GM15510 (cell line): ENCODE measurements around the gene SSR2.

Experiments
- POLR2A ChIP-seq: IDR thresholded peaks from 3 replicates; pipeline ENCODE4 v1.6.1; 2011; ENCODE audit warnings: borderline replicate concordance; ENCODE audit not compliant: insufficient read length; ENCODE audit errors: extremely low read depth

SSR2 gene

GRCh38 chr1:155973723-155974122, 47.0 kb downstream of the SSR2 start:
- TF ChIP-seq POLR2A = no peak

DNA sequence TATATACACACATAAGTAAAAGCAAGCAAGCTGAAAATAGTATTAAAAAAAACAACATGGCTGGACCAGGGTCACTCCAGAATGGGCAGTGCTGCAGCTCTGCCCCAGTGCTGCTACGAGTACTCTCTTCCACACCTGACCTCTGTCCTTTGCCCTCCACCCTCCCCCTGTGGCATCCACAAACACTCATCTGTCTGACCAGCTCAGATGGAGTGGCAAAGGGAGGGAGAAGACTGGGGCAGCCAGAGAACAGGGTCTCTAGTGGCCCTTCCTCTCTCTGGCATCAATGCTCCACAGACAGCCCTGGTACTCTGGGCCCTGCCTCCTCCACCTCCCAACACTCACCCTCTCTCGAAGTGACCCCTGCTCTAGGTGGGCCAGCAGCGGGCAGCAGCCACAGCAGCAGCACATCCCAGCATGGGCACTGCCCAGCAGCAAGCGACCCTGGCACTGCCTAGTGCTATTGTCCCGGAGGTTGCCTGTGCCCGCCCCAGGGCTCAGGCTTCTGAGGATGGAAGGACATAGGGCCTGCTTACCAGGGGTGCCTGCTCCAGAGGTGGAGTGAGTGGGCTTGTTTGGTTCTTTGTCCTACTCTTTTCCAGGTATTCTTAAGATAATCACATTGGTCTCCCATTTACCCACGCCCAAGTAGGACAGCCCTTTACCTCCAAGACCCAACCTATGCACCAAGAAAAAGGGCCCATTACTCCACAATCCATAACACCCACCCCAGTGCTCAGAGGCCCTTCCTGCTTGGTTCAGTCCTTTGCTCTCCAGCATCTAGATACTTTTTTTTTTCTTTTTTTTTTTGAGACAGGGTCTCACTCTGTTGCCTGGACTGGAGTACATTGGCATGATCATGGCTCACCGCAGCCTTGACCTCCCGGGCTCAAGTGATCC, 48.6 kb downstream of the SSR2 start:
- TF ChIP-seq POLR2A = no peak

DNA sequence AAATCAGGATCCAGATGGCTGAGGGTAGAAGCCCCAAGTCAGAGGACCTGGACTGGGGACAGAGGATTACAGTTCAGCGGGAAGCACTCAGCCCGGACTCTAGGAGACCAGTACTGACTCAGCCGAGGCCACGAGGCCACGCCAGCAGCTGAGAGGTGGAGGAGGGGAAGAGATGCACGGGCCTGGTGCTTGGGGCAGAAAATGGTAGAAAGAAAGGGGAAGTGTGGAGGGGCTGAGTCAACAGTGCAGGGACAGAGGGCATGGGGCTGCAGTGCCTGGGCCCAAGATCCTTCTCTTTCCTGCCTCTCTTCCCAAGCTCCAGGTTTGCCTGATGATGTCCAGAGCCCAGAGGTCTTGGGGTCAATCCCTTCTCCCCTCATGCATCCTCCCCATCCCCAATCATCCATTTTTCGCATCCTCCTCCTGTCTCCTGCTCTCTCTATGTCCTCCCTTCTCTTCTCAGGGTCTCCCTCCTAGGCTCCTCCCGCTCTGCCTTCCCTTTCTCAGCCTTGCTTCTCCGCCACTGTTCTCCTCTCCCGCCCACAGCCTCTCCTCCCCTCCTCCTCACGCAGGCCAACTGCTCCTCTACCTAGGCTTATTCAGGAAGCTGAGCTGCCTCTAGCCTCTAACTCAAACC, 50.1 kb downstream of the SSR2 start:
- no peak for TF ChIP-seq POLR2A

GRCh38 chr1:155969377-155969791, 51.4 kb downstream of the SSR2 start:
- no peak for TF ChIP-seq POLR2A

- no peak for TF ChIP-seq POLR2A
Observed at GRCh38 chr1:155968670-155969069, 52.1 kb downstream of the SSR2 start.

DNA sequence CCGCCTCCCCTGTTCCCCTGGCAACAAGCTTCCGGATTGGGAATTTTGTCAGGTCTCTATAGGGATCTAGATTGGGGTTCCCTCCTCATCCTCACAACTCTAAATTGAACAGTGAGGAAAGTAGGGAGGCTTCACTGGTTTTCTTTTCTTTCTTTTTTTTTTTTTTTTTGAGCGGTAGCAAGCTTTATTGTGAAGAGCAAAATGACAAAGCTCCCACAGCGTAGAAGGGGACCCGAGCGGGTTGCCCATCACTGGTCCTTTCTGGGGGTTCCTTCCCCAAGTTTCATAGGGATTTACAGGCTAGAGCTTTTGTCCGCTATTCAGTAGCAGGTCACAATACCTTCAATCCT, 52.7 kb downstream of the SSR2 start:
- TF ChIP-seq POLR2A = no peak

DNA sequence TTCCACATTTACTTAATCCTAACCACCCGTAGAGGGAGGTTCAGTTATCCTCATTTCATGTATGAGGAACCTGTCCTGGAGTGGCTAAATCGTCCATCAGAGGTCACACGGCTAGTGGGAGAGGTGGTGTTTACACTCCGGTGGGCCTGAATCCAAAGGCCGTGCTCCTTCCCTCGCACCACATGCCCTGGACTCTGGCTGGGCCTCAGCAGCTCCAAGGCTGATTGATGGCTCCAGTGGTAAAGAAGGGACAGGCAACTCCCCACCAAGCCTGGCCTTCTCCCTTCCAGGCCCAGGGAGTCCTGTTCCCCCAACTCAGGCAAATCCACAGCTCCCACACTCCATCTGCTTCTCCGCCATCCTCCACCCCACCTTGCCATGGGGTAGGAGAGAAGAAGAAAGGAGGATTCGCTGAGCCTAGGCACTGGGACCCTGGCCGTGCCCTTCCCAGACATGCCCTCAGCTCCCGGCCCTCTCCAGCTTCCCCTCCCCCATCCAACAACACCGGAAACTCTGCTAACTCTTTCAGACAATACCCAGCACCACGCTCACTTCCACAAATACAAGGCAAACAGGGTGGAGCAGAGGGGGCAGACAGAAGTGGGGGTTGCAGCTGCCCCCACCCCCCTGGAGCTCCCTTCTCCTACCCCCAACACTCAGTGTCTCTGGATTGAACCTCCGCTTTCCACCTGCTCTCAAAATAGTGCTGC, 53.3 kb downstream of the SSR2 start:
- no peak for TF ChIP-seq POLR2A

DNA sequence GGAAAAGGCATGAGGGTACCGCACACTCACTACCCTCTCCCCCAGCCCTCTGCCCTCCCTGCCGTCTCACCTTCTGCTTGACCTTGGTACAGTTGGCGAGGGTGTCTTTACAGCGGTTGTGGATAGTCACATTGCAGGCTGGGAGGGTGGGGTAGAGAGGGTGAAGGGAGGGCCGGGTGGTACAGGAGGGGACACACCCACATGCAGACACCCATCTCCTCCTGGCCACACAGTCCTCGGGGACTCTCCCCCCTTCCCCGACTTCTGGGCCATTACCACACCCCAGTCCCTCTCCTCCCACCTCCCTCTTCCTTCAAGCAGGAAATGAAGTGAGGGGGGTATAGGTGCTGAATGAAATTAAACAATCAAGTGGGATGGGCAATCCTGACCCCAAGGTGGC, 54.0 kb downstream of the SSR2 start:
- no peak for TF ChIP-seq POLR2A

GRCh38 chr1:155966135-155966534, 54.6 kb downstream of the SSR2 start:
- no peak for TF ChIP-seq POLR2A

- no peak for TF ChIP-seq POLR2A
Observed at GRCh38 chr1:155964193-155964592, 56.6 kb downstream of the SSR2 start.

GRCh38 chr1:155962599-155963211, 58.0 kb downstream of the SSR2 start:
- no peak for TF ChIP-seq POLR2A

DNA sequence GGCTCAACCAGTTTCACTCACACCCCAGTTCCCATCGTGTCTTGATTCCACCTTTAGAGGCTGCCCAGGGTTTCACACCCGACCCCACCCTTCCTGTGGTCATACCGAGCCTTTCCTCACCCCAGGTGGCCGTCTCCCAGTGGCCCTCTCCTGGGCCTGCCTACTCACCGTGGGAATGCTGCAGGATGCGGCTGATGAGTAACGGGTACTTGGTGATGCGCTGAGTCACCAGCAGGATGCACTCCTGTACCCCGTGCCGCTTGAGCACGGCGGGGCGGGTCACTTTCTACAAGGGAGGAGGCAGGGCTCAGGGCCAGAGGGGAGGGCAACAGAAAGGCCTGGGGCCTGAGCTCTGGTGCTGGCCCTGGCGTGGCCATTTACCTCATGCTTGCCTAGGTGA, 58.8 kb downstream of the SSR2 start:
- TF ChIP-seq POLR2A = no peak

- no peak for TF ChIP-seq POLR2A
Observed at GRCh38 chr1:155960081-155960745, 60.5 kb downstream of the SSR2 start.
